Esophagus squamous epithelium (tissue), 5 donors: Measurements from ENCODE around the gene LRP1B. TPM values are rescaled to one million over a fixed set of nuclear protein-coding genes. Genes with fewer than 3 reads are reported as not detected.

Experiments used
- DNase-seq: peaks from one replicate; lab custom pipeline; 2025; lab: John Stamatoyannopoulos, UW
- H3K27ac ChIP-seq, 4 donors: fragments of 200-600 bp; sonication (generic); one replicate each; pipeline ENCODE4 v1.5.1; 2016 to 2019; ENCODE audit warnings: mild to moderate bottlenecking in 1 of 4
- H3K27me3 ChIP-seq, 4 donors: fragments of 200-600 bp; sonication (generic); 1 replicate in 3 of 4; 2 replicates in 1 of 4; pipeline versions ENCODE4 v1.5.1 to v1.6.0; 2017 to 2021; ENCODE audit warnings: antibody characterized with exemption in 1 of 4
- H3K36me3 ChIP-seq, 3 donors: fragments of 200-600 bp; sonication (generic); one replicate each; pipeline ENCODE4 v1.5.1; 2016 to 2019
- H3K4me1 ChIP-seq, 3 donors: fragments of 200-600 bp; sonication (generic); one replicate each; pipeline ENCODE4 v1.5.1; 2017 to 2019
- H3K4me3 ChIP-seq, 4 donors: fragments of 200-600 bp; sonication (generic); 1 replicate in 3 of 4; 2 replicates in 1 of 4; pipeline ENCODE4 v1.5.1; 2016 to 2019; ENCODE audit warnings: mild to moderate bottlenecking in 2 of 4, moderate library complexity in 1 of 4
- H3K9me3 ChIP-seq, 3 donors: fragments of 200-600 bp; sonication (generic); one replicate each; pipeline ENCODE4 v1.5.1; 2016 to 2019
- POLR2A ChIP-seq, 4 donors: fragments of 450-650 bp; IDR thresholded peaks; one replicate each; pipeline ENCODE4 v1.6.1; 2017; ENCODE audit warnings: antibody characterized with exemption in 4 of 4, mild to moderate bottlenecking in 4 of 4, moderate library complexity in 3 of 4
- WGBS, 2 donors: methylation state at CpG; one replicate each; pipeline ENCODE4 v1.1.5; 2018; 5-methylcytosine and 5-hydroxymethylcytosine counted together
- intact Hi-C: fragments of 100-400 bp; cut with DNase I; formaldehyde crosslinking; loops from one replicate; pipeline ENCODE4 v1.15.0; 2022
- total RNA-seq, 4 donors: library from RNA; depleted of rRNA; stranded (reverse); fragments of >200 nt; gene quantifications; one replicate each; pipeline ENCODE4 v1.1.0, GENCODE V29; 2016
- TF ChIP-seq, protein P1 (sequence below), 6 experiments: fragments of 450-650 bp in 4 of 6; fragments of 200-600 bp in 2 of 6; sonication (generic) in 2 of 6; IDR thresholded peaks; one replicate each; pipeline ENCODE4 v1.5.1; 2016 to 2019; ENCODE audit warnings: antibody characterized with exemption in 6 of 6, mild to moderate bottlenecking in 4 of 6, moderate library complexity in 4 of 6
- donor health status: DM: yes; HTN: yes; CAD: no.

Gene LRP1B
- total RNA-seq, 4 donors from 2014 or later, result 0.04 to 1.1 (median 0.23) TPM

GRCh38 chr2:140916410-140916809 lies 1214.4 kb downstream of the LRP1B start:
- Histone ChIP-seq H3K27ac (no peak overlapping the region), H3K27me3 (no peaks in the 10 kb centered on the region), H3K4me1 (no peaks in the 10 kb centered on the region), H3K9me3 (no peaks in the 10 kb centered on the region), H3K36me3 (no peaks in the 10 kb centered on the region), H3K4me3 (no peak overlapping the region)
- intact Hi-C loops, result no loop called here
- TF ChIP-seq, protein P1, sequence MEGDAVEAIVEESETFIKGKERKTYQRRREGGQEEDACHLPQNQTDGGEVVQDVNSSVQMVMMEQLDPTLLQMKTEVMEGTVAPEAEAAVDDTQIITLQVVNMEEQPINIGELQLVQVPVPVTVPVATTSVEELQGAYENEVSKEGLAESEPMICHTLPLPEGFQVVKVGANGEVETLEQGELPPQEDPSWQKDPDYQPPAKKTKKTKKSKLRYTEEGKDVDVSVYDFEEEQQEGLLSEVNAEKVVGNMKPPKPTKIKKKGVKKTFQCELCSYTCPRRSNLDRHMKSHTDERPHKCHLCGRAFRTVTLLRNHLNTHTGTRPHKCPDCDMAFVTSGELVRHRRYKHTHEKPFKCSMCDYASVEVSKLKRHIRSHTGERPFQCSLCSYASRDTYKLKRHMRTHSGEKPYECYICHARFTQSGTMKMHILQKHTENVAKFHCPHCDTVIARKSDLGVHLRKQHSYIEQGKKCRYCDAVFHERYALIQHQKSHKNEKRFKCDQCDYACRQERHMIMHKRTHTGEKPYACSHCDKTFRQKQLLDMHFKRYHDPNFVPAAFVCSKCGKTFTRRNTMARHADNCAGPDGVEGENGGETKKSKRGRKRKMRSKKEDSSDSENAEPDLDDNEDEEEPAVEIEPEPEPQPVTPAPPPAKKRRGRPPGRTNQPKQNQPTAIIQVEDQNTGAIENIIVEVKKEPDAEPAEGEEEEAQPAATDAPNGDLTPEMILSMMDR (IDR thresholded peaks at IDR 0.05), result no peak
- no peak for TF ChIP-seq POLR2A (IDR thresholded peaks at IDR 0.05)
- no peak for DNase-seq

DNA sequence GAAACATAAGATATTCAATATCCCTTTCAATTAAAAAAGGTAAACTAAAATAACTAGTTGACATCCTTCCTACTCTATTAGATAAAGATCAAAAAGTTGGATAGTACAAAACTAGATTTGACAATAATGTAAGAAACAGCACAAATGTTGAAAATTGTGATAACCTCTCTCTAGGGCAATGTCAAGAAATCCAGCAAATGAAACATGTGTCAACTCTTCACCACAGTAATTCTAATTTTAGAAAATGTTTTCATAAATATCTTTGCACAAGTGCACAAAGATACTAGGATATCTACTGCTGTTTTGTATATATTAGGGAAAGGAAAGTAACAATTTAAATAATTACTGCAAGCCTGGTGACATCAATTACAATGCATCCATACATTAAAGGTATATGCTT lies 1220.1 kb downstream of the LRP1B start:
- Histone ChIP-seq H3K4me3 (no peak overlapping the region), H3K27me3 (no peaks in the 10 kb centered on the region), H3K27ac (no peak overlapping the region), H3K36me3 (no peaks in the 10 kb centered on the region), H3K4me1 (no peaks in the 10 kb centered on the region), H3K9me3 (no peaks in the 10 kb centered on the region)
- DNase-seq, result no peak
- TF ChIP-seq, protein P1 (IDR thresholded peaks at IDR 0.05), result no peak
- no peak for TF ChIP-seq POLR2A (IDR thresholded peaks at IDR 0.05)
- intact Hi-C loops, result no loop called here

DNA sequence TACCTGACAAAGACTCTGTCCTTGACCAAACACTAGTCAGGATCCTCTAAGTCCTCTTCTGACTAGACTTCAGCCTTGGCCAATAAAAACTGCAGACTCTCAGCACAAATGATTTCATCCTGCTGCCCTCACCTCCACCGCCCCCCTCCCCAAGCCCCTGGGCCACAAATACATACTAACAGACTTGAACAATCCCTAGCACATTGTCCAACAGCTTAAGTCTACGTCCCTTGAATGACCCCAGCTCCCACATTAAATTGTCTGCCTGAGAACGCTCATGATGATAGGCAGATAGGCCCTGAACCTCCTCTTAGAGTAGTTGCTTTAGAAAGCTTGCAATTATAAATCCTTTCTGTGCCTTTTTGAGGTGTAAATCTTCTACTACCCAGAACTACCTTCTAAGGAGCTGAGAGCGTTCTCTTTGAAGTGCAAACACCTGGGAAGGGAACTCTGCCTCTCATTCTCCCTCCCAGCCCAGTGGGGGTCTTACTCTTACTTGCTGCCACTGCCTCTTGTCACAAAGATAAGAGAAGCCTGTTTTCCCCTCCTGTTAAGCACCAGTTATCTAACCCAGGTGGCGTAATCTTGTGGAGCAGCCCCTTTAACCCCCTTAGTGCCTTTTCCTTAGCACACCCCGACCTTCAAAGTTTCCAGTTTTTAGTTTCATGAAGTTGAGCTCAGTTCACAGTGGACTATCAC lies 1225.6 kb downstream of the LRP1B start:
- Histone ChIP-seq H3K9me3 (no peaks in the 10 kb centered on the region), H3K4me1 (no peaks in the 10 kb centered on the region), H3K4me3 (no peak overlapping the region), H3K36me3 (no peaks in the 10 kb centered on the region), H3K27ac (no peak overlapping the region), H3K27me3 (no peaks in the 10 kb centered on the region)
- no peak for DNase-seq
- intact Hi-C loops, result no loop called here
- TF ChIP-seq, protein P1 (IDR thresholded peaks at IDR 0.05), result no peak
- no peak for TF ChIP-seq POLR2A (IDR thresholded peaks at IDR 0.05)
- 40 to 59% methylated on average over 6 of the region's 6 CpGs for WGBS, 2 donors

- Histone ChIP-seq H3K4me3 (no peak overlapping the region), H3K27me3 (no peaks in the 10 kb centered on the region), H3K9me3 (no peaks in the 10 kb centered on the region), H3K36me3 (no peaks in the 10 kb centered on the region), H3K4me1 (no peaks in the 10 kb centered on the region), H3K27ac (no peak overlapping the region)
- TF ChIP-seq POLR2A (IDR thresholded peaks at IDR 0.05), result no peak
- TF ChIP-seq, protein P1 (IDR thresholded peaks at IDR 0.05), result no peak
- no peak for DNase-seq
- intact Hi-C loops, result no loop called here
- WGBS, 2 donors, result 53 to 63% methylated on average over 9 of the region's 9 CpGs
Measured at GRCh38 chr2:140895378-140895777, 1235.4 kb downstream of the LRP1B start.

GRCh38 chr2:140893685-140894084 lies 1237.1 kb downstream of the LRP1B start:
- Histone ChIP-seq H3K36me3 (no peaks in the 10 kb centered on the region), H3K9me3 (no peaks in the 10 kb centered on the region), H3K4me3 (no peak overlapping the region), H3K27me3 (no peaks in the 10 kb centered on the region), H3K4me1 (no peaks in the 10 kb centered on the region), H3K27ac (no peak overlapping the region)
- DNase-seq, result no peak
- TF ChIP-seq, protein P1 (IDR thresholded peaks at IDR 0.05), result no peak
- TF ChIP-seq POLR2A (IDR thresholded peaks at IDR 0.05), result no peak
- intact Hi-C loops, result no loop called here
- 54 to 58% methylated on average over 4 of the region's 4 CpGs for WGBS, 2 donors
